ENCODE results near the gene ITGA11.

ITGA11 gene

GRCh38 chr15:68310178-68310803 lies 121.7 kb downstream of the ITGA11 start:
- no peak for DNase-seq

- no peak for DNase-seq
Observed at GRCh38 chr15:68309024-68309423, 122.9 kb downstream of the ITGA11 start.

GRCh38 chr15:68307131-68307928 lies 124.6 kb downstream of the ITGA11 start:
- no peak for DNase-seq

GRCh38 chr15:68305420-68305871 lies 126.5 kb downstream of the ITGA11 start:
- no peak for DNase-seq

DNA sequence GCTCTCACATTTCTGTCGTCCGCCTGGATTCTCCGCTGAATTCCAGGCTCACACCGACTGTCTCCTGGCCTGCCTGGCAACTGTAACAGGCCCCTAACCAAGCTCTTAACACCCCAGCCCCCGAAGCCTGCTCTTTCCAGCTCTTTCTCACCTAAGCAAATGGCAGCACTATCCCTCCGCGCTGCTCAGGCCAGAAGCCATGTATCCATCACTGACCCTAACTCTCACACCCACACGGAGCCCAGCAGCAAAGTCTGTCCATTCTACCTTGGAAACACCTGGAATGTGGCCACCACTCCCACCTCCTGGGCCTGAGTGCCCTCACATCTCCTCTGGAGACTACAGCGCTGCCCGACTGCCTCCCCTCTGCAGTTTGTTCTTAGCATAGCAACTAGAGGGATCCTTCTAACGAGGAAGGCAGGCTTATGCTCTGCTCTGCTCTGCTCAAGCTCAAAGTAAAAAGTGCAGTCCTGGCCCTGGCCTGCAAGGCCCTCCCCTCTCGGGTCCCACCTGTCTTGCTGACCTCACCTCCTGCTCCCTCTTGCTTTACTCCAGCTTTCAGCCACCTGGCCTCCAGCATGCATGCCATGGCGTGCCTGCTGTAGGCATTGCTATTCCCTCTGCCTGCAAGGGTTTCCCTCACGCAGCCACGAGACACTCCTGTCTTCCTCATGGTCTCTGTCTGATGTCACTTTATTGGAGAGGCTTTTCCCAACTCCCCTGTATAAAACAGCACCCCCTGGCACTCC lies 127.2 kb downstream of the ITGA11 start:
- DNase-seq: peak in 2 of 3 experiments; percentile 11 to 15

DNA sequence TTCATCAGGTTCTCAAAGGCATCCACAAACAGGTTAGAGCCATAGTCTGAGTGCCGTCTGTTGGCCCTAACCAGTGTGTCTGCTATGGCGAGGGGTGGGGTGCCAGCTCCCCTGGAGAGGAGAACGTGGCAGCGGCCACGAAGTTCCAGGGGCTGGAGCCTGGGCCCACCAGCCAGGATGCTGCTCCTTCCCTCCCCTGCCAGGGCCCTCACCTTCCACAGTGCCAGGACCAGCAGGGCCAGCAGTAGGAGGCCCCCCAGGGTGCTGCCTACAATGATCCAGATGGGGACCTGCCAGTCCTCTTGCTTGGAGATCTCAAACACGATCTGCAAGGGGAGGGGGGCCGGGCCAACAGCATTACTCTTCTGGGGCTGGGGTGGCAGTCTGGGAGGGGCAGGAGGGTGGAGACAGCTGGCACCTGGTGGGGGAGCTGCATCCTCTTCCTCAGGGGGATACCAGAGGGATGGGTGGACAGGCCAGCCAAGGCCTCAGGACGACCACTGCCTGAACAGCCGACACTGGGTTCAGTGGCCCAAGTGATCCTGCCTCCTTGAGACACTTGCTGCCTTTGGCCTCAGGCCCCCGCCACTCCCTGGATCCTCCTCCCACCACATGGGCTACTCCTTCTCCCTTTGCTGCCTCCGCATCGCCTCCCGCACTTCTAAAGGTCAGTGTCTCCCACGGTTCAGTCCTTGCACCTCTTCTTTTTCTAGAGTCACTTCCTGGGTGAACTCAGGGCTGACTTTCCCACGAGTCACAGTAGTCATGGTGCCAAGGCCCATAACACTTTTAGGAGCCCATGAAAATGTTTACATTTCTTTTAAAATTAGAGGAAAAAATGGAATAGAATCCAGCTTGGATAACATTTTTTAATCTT lies 128.2 kb downstream of the ITGA11 start:
- DNase-seq: no peak

GRCh38 chr15:68303134-68303533 lies 128.8 kb downstream of the ITGA11 start:
- DNase-seq: no peak

GRCh38 chr15:68302729-68303128 lies 129.2 kb downstream of the ITGA11 start:
- no peak for DNase-seq

- DNase-seq: no peak
Observed at GRCh38 chr15:68301301-68301700, 130.7 kb downstream of the ITGA11 start.

- no peak for DNase-seq
Observed at GRCh38 chr15:68300115-68300940, 131.6 kb downstream of the ITGA11 start.

GRCh38 chr15:68299436-68299835 lies 132.5 kb downstream of the ITGA11 start:
- DNase-seq: no peak

- DNase-seq: no peak
Observed at GRCh38 chr15:68298882-68299381, 133.0 kb downstream of the ITGA11 start.

DNA sequence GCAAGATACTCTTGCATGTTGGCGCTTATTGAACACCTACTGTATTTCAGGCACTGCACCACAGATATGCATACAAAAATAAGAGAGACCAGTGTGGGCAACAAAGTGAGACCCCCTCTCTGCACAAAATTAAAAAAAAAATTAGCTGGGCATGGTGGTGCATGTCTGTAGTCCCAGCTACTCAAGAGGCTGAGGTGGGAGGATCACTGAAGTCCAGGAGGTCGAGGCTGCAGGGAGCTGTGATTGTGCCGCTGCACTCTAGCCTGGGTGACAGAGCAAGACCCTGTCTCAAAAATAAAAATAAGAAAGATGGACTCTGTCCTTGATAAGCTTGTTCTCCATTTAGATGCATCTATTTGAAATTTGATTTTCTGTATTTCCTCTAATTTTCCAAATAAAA lies 133.6 kb downstream of the ITGA11 start:
- no peak for DNase-seq

- DNase-seq: peak in 1 of 3 experiments; percentile 47
Observed at GRCh38 chr15:68295014-68295805, 136.8 kb downstream of the ITGA11 start.

- no peak for DNase-seq
Observed at GRCh38 chr15:68292967-68293366, 139.0 kb downstream of the ITGA11 start.

DNA sequence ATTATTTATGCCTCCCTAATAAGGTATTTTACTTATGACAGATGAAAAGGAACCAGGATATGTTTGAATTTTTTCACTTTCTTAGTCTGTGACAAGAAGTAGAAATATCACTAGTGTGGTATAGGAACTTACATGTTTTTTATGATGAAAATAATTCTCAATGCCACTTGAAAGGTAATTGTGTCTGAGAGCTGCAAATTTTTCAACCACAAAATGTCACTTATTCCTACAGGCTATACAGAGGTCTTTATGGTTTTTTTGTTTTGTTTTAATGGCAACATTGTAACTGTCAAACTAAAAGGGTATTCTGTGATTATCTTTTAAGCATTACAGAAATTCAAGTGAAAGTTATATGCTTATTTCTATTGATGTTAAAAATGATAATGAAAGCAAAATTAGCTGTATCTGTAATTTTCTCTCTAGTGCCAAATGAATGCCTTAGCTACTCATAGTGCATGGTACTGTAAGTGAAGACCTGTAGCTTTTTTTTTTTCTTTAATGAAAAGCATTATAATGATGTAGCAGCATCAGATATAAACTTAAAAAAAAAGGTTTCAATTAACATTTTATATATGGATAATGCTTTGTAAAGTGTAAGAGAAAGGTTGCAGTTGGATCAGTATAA lies 139.7 kb downstream of the ITGA11 start:
- DNase-seq: no peak

DNA sequence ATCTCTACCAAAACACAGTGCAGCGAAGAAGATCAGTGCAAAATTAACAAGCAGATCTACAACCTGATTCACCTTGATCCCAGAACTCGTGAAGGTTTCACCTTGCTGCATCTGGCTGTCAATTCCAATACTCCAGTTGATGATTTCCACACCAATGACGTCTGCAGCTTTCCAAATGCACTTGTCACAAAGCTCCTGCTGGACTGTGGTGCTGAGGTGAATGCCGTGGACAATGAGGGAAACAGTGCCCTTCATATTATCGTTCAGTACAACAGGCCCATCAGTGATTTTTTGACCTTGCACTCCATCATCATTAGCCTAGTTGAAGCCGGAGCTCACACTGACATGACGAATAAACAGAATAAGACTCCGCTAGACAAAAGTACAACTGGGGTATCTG lies 141.2 kb downstream of the ITGA11 start:
- DNase-seq: no peak

GRCh38 chr15:68289621-68290352 lies 142.2 kb downstream of the ITGA11 start:
- no peak for DNase-seq

GRCh38 chr15:68289057-68289456 lies 142.9 kb downstream of the ITGA11 start:
- DNase-seq: no peak

All from NCI-H1417 (cell line).